ENCODE measurements around the gene KLF7.

GRCh38 chr2:207137596-207138337, 28.0 kb downstream of the KLF7 start:
- TF ChIP-seq CTCF (conservative IDR thresholded peaks at IDR 0.05; ENCODE audit: low read depth, low read length) = no peak
- TF ChIP-seq EZH2 (IDR thresholded peaks at IDR 0.05; ENCODE audit: low read length, unreplicated experiment) = no peak

All from PC-3 (cell line).